Activated naive CD4-positive, alpha-beta T cell treated with anti-CD3 and anti-CD28 coated beads for 36 hours (primary cell): ENCODE data around the gene CD248. TPM values are rescaled to one million over a fixed set of nuclear protein-coding genes. Genes with fewer than 3 reads are reported as not detected.

ENCODE experiments used
- CTCF ChIA-PET: fragments of 350-600 bp; sonication (Branson Sonifier 250); formaldehyde crosslinking; loops from one replicate; lab custom pipeline; 2021; ENCODE audit warnings: antibody characterized with exemption; lab: Charles Lee
- DNase-seq: peaks from one replicate; pipeline ENCODE4 v3.0.0-alpha.2; 2020
- H3K27ac Mint-ChIP-seq: one replicate; pipeline ENCODE4 v1.8.0; 2021; ENCODE audit warnings: mild to moderate bottlenecking, mixed read lengths
- H3K27me3 Mint-ChIP-seq: one replicate; pipeline ENCODE4 v1.8.0; 2021; ENCODE audit warnings: low read depth, mixed read lengths
- H3K36me3 Mint-ChIP-seq: one replicate; pipeline ENCODE4 v1.8.0; 2021; ENCODE audit warnings: low read depth, mixed read lengths
- H3K4me1 Mint-ChIP-seq: one replicate; pipeline ENCODE4 v1.8.0; 2021; ENCODE audit warnings: low read depth, mixed read lengths
- H3K4me3 Mint-ChIP-seq: one replicate; pipeline ENCODE4 v1.8.0; 2021; ENCODE audit warnings: mild to moderate bottlenecking, moderate library complexity, mixed read lengths
- H3K9me3 Mint-ChIP-seq: one replicate; pipeline ENCODE4 v1.8.0; 2021; ENCODE audit warnings: mixed read lengths
- intact Hi-C: fragments of 100-400 bp; cut with micrococcal nuclease; formaldehyde crosslinking; loops from one replicate; pipeline ENCODE4 v1.15.1; 2023
- total RNA-seq, 2 experiments: library from RNA; stranded (reverse); gene quantifications; one replicate each; pipeline ENCODE4 v1.2.3, GENCODE V29; 2021

Gene CD248
- total RNA-seq, 2 experiments from 2014 or later = 0.15 to 0.26 TPM

DNA sequence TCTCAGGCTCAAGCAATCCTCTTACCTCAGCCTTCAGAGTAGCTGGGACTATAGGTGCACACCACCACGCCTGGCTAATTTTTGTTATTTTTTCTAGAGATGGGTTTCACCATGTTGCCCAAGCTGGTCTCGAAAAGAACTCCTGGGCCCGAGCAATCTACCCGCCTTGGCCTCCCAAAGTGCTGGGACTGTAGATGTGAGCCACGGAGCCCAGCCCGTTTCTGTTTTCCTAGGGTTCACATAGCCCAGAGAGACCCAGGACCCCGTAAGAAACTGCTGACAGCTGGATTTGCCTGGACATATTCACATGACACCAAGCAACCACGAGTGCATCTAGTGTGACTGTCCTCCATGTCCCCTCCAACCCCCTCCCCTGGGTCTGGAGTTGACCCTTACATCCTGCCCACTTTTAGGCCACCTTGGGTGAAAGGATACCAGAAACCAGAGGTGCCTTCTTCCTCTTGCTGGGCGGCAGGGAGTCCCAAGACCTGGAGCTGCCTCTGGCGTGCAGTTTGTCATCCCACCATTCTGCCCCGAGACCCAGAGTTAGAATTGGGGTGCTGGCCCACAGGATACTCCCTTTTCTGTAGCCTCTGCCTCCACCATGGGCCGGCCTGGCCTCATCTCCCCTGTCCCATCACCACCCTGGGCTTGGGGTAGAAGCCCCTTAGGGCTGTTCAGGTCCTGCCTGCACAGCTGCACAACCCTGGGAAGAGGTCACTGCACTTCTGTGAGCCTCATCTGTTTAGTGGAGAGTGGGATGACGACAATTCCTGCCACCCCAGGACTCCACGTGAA, 23.0 kb upstream of the CD248 start:
- no peak for DNase-seq
- Mint-ChIP-seq H3K4me1 (peaks cover 39% of the 10 kb centered on the region), H3K36me3 (peaks cover 12% of the 10 kb centered on the region), H3K27me3 (no peaks in the 10 kb centered on the region), H3K4me3 (no peak overlapping the region), H3K9me3 (no peaks in the 10 kb centered on the region), H3K27ac (no peak overlapping the region)
- CTCF ChIA-PET = interaction anchor here (1.4 kb wide), 1 partner anchor 28 kb away, joined by 5 read pairs; no protein-coding TSS in a partner anchor
- intact Hi-C loops = no loop called here

DNA sequence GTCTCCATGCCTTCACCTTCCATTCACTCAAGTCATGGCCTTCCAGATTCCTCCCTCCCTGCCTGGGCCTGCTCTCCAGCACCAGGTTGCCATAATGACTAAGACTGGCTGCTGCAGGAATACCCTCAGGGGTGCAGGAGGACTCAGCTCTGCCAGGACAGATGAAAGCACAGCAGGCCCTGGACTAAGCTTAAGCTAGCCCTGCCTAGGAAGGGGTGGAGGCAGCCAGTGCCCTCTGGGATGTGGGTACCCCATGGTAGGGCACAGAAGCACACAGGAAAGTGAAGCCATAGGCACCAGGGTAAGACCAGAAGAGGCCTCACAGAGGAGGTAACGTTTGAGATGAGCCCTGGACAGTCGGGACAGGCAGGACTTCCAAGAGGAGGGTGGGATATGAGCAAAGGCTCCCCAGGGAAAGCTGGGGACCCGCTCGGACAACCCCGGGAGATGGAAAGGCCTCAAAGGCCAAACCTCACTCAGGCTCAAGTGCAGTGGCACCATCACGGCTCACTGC, 22.4 kb upstream of the CD248 start:
- intact Hi-C loops = no loop called here
- Mint-ChIP-seq H3K4me1 (peaks cover 36% of the 10 kb centered on the region), H3K27ac (peak overlapping the region; percentile 53)

DNA sequence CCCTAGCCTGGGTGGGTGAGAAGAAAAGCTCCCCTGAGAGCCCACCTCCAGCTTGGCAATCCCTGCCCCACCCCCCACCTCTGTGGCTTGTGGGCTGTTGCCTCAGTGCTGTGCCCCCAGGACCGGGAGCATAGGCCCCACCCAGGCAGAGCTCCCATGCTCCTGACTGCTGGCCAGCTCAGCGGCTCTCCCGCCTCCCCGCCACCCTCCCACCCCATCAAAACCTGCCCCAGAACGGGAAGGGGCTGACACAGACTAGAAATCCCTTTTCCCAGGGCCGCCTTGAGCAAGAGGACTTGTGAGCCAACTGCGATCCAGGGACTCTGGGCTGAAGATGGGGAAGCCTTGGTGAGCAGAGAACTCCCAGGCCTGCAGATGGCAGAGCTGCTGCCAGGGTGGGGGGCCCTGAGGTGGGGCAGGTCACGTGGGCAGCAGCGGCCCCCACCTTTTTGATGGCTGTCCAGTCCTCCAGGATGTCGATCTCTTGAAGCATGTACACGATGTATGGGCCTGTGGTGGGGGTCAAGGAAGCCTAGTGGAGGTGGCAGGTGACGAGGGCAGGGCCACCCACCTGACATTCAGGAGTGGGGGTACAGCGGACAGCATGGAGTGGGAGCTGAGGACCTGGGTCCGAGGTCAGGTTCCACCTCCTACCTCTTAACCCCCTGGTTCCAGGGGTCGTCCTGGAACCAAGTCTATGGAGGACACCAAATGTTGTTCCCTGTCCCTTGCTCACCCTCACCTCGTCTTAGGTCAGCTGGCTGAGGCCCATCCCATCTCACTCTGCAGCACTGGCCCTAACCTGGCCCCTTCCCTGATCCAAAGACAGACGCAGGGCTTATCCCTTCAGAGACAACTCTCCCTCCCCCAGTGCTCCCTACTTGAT, 21.7 kb upstream of the CD248 start:
- peaks cover 12% of the 10 kb centered on the region for H3K36me3 Mint-ChIP-seq
- intact Hi-C loops = no loop called here
- H3K9me3 Mint-ChIP-seq = no peaks in the 10 kb centered on the region
- no peaks in the 10 kb centered on the region for H3K27me3 Mint-ChIP-seq
- CTCF ChIA-PET = interaction anchor here (1.1 to 1.7 kb wide), 2 partner anchors 26 to 57 kb away, joined by 3 to 9 read pairs; no protein-coding TSS in a partner anchor
- H3K27ac Mint-ChIP-seq = peak overlapping the region; percentile 53
- H3K4me3 Mint-ChIP-seq = no peak overlapping the region
- peaks cover 29% of the 10 kb centered on the region for H3K4me1 Mint-ChIP-seq
- DNase-seq = peak; percentile 2

More for the DNA sequence above, 22.4 kb upstream of the CD248 start:
- H3K9me3 Mint-ChIP-seq = no peaks in the 10 kb centered on the region
- H3K4me3 Mint-ChIP-seq = no peak overlapping the region
- DNase-seq = peak; percentile 2
- CTCF ChIA-PET = interaction anchor here (1.4 kb wide), 1 partner anchor 28 kb away, joined by 5 read pairs; no protein-coding TSS in a partner anchor
- peaks cover 12% of the 10 kb centered on the region for H3K36me3 Mint-ChIP-seq
- no peaks in the 10 kb centered on the region for H3K27me3 Mint-ChIP-seq

DNA sequence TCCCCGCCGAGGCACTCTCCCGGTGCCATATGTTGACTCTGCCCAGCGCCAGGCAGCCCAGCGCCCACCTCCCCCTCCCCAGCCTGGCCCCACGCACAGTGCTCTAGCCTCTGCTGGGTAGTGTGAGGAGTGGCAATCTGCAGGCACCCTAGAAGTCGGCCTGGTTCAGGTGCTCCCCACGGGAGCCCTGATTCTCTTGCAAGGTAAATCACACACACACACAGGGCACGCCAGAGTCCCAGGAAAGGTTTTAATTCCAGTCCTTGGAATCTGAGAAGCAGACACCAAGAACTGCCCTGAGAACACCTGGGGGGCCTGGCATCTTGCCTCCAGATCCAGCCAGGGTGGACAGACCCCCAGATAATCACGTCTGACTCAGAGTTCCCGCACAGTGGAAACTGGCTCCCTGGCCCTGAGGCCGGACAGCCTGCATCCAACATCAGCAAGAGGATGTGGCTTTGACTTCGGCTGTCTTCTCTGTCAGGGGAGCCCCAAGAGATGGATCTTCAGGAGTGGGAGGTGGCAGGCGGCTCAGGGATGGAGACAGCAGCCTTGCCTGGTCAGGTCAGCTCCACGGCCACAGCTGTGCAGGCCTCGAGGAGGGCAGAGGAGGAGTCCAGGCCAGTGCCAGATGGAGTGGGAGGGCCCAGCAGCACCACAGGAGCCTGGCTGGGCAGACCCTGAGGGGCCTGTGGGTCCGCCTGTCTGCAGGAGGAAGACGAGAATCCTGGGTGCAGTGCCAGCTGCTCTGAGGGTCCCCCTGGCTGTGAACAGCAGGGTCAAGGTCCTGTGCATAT, 20.5 kb upstream of the CD248 start:
- CTCF ChIA-PET = interaction anchor here (0.9 to 1.7 kb wide), 4 partner anchors 8 to 55 kb away, joined by 3 to 9 read pairs (median 4); partner anchors contain the start of gene BRMS1
- Mint-ChIP-seq H3K4me3 (peak overlapping the region; percentile 82), H3K9me3 (no peaks in the 10 kb centered on the region), H3K36me3 (peaks cover 12% of the 10 kb centered on the region), H3K27me3 (no peaks in the 10 kb centered on the region), H3K4me1 (peaks cover 20% of the 10 kb centered on the region), H3K27ac (peak overlapping the region; percentile 41)
- intact Hi-C loops = no loop called here
- DNase-seq = no peak

DNA sequence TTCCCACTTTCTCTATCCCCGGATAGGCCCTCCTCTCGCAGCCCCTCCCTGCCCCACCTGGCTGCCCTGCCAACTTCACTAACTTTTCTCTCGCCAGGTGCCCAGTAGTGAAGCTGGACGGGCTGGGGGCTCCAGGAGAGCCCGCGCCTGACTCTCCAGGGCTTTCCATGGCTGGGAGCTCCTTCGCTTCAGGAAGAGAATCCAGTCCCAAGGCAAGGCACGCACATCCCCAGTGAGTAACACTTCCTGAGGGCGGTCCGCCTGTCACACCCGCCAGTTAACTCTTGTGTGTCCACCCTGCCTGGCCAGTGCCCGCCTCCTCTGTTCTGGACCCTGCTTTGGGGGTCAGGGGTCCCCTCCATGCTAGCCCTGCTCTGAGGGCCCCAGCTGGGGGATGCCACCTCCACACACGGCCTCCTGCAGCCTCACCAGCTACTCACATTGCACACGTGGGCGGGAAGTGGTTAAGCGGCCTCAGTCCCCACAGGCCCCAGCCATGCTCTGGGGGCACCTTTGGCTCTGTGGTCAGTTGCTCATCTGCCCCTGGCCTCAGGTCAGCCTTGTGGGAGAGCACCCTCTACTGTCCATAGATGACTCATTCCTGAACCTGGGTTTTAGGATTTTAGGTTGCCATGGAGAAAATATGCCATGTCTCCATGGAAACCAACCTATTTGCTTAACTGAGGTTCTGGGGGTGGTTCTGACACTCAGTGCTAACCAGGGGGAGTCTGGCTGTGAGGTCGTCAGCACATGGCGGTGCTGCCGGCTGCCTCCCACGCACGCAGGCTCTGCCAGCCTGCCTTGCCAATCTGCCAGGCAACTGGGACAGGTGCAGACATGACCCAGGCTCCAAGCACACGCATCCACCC, 19.6 kb upstream of the CD248 start, which contains the start of gene RIN1:
TSS of gene RIN1 (minus strand) at position 201 of the 869 bp plus-strand sequence. CDS start at position 169, 32 bp downstream.
- Mint-ChIP-seq H3K4me1 (peaks cover 20% of the 10 kb centered on the region), H3K27ac (peak within 1 kb of the TSS; percentile 63), H3K36me3 (peaks cover 9% of the 10 kb centered on the region), H3K27me3 (no peaks in the 10 kb centered on the region), H3K9me3 (no peaks in the 10 kb centered on the region), H3K4me3 (peak within 1 kb of the TSS; percentile 82)
- intact Hi-C loops = loop anchor here (1.0 kb wide), 1 partner anchor 9 kb away; the partner anchor contains the start of gene BRMS1
- CTCF ChIA-PET = interaction anchor here (0.9 to 3.3 kb wide), 4 partner anchors 9 to 49 kb away, joined by 4 to 21 read pairs (median 9); partner anchors contain the start of gene BRMS1
- peak; percentile 64 for DNase-seq

DNA sequence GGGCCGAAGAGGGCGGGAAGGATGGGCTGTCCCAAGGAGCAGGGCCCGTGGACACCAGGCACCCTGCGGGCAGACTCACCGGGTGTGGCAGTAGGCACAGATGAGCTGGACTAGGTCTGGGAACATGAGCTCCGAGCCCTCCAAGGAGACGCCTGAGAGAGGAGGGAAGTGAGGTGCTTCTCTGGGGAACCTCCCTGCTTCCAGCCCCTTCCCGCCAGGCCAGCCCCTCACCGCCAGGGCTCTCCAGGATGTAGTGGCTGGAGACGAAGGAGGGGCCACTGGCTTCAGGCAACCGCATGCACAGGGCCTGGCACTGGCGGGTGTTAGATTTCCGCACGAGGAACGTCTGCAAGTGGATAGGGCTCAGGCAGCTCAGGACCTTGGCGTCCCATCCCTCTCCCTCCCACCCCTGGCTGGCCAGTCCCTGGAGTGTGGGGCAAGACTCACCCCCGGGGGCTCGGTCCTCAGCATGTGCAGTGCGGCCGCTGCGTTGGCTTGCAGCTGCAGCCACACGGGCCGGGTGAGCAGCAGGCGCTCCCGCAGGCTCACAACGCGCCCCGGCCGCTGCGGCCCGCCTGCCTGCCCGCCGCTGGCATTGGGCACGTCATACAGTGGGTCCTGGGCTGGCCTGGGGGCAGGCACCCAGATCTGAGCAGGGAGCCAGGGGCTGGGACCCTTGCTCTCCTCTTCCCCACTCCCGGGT, 18.8 kb upstream of the CD248 start:
- no peaks in the 10 kb centered on the region for H3K9me3 Mint-ChIP-seq
- no peaks in the 10 kb centered on the region for H3K27me3 Mint-ChIP-seq
- H3K4me3 Mint-ChIP-seq = peak overlapping the region; percentile 82
- intact Hi-C loops = loop anchor here (1.0 kb wide), 1 partner anchor 10 kb away; the partner anchor contains the start of gene BRMS1
- H3K4me1 Mint-ChIP-seq = peaks cover 20% of the 10 kb centered on the region
- no peak for DNase-seq
- peaks cover 7% of the 10 kb centered on the region for H3K36me3 Mint-ChIP-seq
- CTCF ChIA-PET = interaction anchor here (0.9 to 3.3 kb wide), 5 partner anchors 9 to 80 kb away, joined by 3 to 21 read pairs (median 4); partner anchors contain the start of gene BRMS1
- no peak overlapping the region for H3K27ac Mint-ChIP-seq

DNA sequence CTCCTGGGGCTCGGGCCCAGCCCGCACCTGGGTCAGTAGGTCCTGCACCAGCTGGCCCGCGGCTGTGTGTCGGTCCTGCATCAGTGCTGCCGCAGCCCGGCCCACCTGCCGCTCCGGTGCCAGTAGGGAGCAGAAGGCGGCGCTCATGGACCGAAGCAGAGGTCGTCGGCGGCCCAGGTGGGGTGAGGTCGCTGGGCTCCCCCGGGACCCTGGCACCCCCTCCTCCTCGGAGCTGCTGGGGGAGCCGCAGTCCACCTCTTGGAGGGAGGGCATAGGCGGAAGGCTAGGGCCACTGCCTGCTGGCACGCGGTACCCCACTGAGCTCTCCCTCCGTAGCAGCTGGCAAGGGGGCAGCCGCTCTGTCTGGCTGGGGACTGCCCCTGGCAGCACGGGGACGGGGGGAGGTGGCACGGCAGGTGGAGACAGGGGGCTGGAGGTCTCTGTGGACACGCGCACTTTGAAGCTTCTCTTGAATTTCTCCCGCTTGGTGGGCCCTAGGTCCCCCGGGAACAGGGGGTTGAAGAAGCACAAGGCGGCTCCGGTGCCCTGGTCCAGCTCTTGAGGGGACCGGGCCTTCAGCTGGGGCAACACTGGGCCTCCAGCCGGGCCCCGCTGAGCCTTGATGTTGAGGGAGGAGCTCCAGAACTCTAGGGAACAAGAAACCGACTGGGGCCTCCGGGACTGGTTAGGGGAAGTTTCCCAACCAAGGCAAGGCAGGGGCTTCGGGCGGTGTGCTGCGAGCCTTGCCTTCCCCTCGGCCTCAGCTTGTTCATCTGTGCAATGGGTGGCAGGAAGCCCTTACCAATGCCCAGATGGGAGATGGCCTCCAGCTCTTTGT, 18.0 kb upstream of the CD248 start:
- CTCF ChIA-PET = interaction anchor here (1.2 to 3.3 kb wide), 3 partner anchors 23 to 79 kb away, joined by 3 to 21 read pairs (median 14); no protein-coding TSS in a partner anchor
- H3K36me3 Mint-ChIP-seq = peaks cover 5% of the 10 kb centered on the region
- H3K27me3 Mint-ChIP-seq = no peaks in the 10 kb centered on the region
- peak overlapping the region; percentile 48 for H3K4me3 Mint-ChIP-seq
- DNase-seq = no peak
- no peaks in the 10 kb centered on the region for H3K9me3 Mint-ChIP-seq
- no peak overlapping the region for H3K27ac Mint-ChIP-seq
- peaks cover 20% of the 10 kb centered on the region for H3K4me1 Mint-ChIP-seq
- intact Hi-C loops = no loop called here

DNA sequence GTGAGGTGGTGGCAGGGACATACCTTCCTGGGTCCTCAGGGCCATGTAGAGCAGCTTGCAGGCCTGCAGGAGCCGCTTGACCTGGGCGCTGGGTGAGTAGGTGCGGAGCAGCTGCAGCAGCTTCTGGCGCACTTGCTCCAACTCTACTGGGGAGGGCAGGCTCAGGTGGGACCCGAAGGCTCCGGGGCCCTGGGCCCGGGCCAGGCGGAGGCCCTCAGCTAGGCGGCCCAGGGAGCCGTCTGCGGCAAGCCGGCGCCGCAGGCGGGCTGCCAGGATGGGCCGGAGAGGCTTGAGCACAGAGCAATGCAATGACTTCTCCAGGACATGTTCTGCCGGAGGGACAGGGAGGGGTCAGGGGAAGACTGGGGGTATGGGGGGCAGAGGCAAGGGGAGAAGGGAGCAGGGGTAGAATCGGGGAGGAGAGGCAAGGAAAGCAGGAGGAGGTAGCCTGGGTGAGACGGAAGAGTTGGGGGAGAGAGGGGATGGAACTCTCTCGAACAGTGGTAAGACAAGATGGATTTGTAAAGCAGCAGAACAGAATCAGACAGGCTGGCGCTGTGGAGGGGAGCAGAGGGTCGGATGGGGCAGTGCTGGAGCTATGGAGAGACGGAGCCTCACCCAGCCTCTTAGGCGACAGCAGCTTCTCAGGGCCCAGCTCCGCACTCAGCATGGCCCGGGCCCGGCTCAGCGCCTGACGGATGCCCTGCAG, 17.2 kb upstream of the CD248 start:
- DNase-seq = peak; percentile 0
- H3K27me3 Mint-ChIP-seq = no peaks in the 10 kb centered on the region
- intact Hi-C loops = no loop called here
- CTCF ChIA-PET = interaction anchor here (2.5 to 3.3 kb wide), 2 partner anchors 22 to 30 kb away, joined by 14 to 21 read pairs; no protein-coding TSS in a partner anchor
- H3K4me1 Mint-ChIP-seq = peaks cover 21% of the 10 kb centered on the region
- no peak overlapping the region for H3K27ac Mint-ChIP-seq
- no peak overlapping the region for H3K4me3 Mint-ChIP-seq
- H3K9me3 Mint-ChIP-seq = no peaks in the 10 kb centered on the region
- H3K36me3 Mint-ChIP-seq = peaks cover 4% of the 10 kb centered on the region

DNA sequence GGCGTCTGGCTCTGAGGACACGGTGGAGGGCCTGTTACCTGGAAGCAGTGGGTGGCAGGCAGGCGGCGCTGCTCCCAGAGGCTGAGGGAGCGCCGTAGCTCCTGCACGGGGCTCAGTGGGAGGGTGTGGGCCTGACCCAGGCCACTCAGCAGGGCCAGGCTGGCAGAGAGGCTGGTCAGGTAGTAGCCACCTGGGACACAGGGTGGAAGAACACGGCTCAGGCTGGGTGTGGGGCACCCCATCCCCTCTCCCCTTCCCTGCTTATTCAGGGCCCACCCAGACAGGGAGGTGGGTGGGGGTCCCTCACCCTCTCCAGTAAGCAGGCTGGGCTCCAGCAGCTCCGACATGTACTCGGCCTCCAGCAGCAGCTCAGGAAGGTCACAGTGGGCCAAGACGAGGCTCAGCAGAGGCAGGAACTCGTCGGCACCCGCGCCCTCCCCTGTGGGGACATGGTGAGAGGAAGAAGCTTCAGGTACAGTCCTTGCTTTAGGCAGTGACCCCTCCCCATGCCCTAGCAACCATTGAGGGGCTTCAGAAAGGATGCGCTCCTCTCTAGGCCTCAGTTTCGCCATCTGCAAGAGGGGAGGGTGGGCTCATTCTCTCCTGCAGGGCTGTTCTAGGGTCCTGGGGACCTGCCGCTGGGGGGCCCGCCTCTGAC, 16.5 kb upstream of the CD248 start:
- peak; percentile 3 for DNase-seq
- CTCF ChIA-PET = interaction anchor here (3.3 kb wide), 1 partner anchor 22 kb away, joined by 21 read pairs; no protein-coding TSS in a partner anchor
- H3K4me3 Mint-ChIP-seq = no peak overlapping the region
- intact Hi-C loops = no loop called here
- H3K27ac Mint-ChIP-seq = no peak overlapping the region
- no peaks in the 10 kb centered on the region for H3K27me3 Mint-ChIP-seq
- no peaks in the 10 kb centered on the region for H3K36me3 Mint-ChIP-seq
- H3K9me3 Mint-ChIP-seq = no peaks in the 10 kb centered on the region
- H3K4me1 Mint-ChIP-seq = peaks cover 28% of the 10 kb centered on the region
